Osteoblast (primary cell): Measurements from ENCODE around the gene EPS8L2. TPM values are rescaled to one million over a fixed set of nuclear protein-coding genes. Genes with fewer than 3 reads are reported as not detected.
A peak's percentile ranks its signal among the peaks of the same experiment; 100 is the strongest.

Source experiments
- DNase-seq: peaks from one replicate; pipeline ENCODE4 v3.0.0; 2011; ENCODE audit warnings: low spot score, mixed read lengths; ENCODE audit not compliant: insufficient read length; ENCODE audit errors: missing footprints
- H2AFZ ChIP-seq: 2 replicates; pipeline ENCODE4 v1.6.0; 2011; ENCODE audit warnings: mild to moderate bottlenecking, low read length
- H3K27ac ChIP-seq: 2 replicates; pipeline ENCODE4 v1.5.1; 2011; ENCODE audit warnings: mild to moderate bottlenecking, low read depth, low read length, moderate library complexity
- H3K27me3 ChIP-seq: 2 replicates; pipeline ENCODE4 v1.6.0; 2012; ENCODE audit warnings: mild to moderate bottlenecking, control low read depth, inconsistent platforms, low read length, moderate library complexity; ENCODE audit not compliant: insufficient read depth
- H3K36me3 ChIP-seq: 2 replicates; pipeline ENCODE4 v1.5.1; 2011; ENCODE audit warnings: mild to moderate bottlenecking, low read length, control low read depth, moderate library complexity; ENCODE audit not compliant: insufficient read depth
- H3K4me1 ChIP-seq: 2 replicates; pipeline ENCODE4 v1.5.1; 2011; ENCODE audit warnings: mild to moderate bottlenecking, low read length, control low read depth, moderate library complexity; ENCODE audit not compliant: insufficient read depth
- H3K4me2 ChIP-seq: 2 replicates; pipeline ENCODE4 v1.6.0; 2011; ENCODE audit warnings: mild to moderate bottlenecking, low read length; ENCODE audit not compliant: insufficient read depth
- H3K4me3 ChIP-seq: fragments of 200-600 bp; sonication (generic); 3 replicates; pipeline ENCODE4 v1.5.1; 2012; ENCODE audit warnings: mild to moderate bottlenecking, low read length, inconsistent platforms; ENCODE audit not compliant: insufficient read depth
- H3K79me2 ChIP-seq: 2 replicates; pipeline ENCODE4 v1.6.0; 2012; ENCODE audit warnings: mild to moderate bottlenecking, low read length, control low read depth, inconsistent platforms; ENCODE audit not compliant: insufficient read depth
- H3K9me3 ChIP-seq: 2 replicates; pipeline ENCODE4 v1.5.1; 2011; ENCODE audit warnings: low read depth, low read length, control low read depth
- H4K20me1 ChIP-seq: 2 replicates; pipeline ENCODE4 v1.6.0; 2012; ENCODE audit warnings: mild to moderate bottlenecking, low read length, control low read depth; ENCODE audit not compliant: insufficient read depth
- total RNA-seq: library from RNA; depleted of rRNA; stranded (reverse); fragments of >200 nt; gene quantifications from 2 replicates; pipeline ENCODE4 v1.2.3, GENCODE V29; 2012
- TF ChIP-seq, protein P1 (sequence below): IDR thresholded peaks from 2 replicates; pipeline ENCODE4 v1.5.1; 2011; ENCODE audit warnings: mild to moderate bottlenecking, low read depth, low read length, moderate library complexity; ENCODE audit errors: extremely low read depth

The EPS8L2 gene
- total RNA-seq, 1 donor: 29.7 TPM

DNA sequence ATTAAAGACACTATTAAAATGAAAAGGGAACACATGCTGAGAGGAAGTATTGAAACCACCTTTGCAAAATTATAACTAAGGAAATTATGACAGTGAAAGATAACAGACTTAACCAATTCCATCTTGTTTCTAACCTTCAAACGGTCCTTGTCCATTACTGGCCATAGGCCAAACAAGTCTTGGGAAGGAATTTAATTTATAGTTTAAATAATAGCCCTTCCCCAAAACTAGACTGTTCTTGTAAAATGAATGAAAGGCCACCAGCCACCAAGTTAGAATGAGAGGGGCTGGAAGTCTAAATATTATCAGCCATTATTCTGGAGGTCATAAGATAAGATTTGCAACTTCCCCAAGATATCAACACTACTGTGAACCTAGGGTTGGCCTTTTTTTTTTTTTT is 39.4 kb downstream of the EPS8L2 start:
- Histone ChIP-seq H3K9me3 (no peaks in the 10 kb centered on the region), H4K20me1 (peaks cover 12% of the 10 kb centered on the region), H3K27me3 (no peaks in the 10 kb centered on the region), H3K4me1 (peaks cover 25% of the 10 kb centered on the region), H3K4me3 (no peak overlapping the region), H3K79me2 (peaks cover 32% of the 10 kb centered on the region), H3K36me3 (no peaks in the 10 kb centered on the region), H2AFZ (no peak overlapping the region), H3K4me2 (no peak overlapping the region), H3K27ac (no peak overlapping the region)
- TF ChIP-seq, protein P1, sequence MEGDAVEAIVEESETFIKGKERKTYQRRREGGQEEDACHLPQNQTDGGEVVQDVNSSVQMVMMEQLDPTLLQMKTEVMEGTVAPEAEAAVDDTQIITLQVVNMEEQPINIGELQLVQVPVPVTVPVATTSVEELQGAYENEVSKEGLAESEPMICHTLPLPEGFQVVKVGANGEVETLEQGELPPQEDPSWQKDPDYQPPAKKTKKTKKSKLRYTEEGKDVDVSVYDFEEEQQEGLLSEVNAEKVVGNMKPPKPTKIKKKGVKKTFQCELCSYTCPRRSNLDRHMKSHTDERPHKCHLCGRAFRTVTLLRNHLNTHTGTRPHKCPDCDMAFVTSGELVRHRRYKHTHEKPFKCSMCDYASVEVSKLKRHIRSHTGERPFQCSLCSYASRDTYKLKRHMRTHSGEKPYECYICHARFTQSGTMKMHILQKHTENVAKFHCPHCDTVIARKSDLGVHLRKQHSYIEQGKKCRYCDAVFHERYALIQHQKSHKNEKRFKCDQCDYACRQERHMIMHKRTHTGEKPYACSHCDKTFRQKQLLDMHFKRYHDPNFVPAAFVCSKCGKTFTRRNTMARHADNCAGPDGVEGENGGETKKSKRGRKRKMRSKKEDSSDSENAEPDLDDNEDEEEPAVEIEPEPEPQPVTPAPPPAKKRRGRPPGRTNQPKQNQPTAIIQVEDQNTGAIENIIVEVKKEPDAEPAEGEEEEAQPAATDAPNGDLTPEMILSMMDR: no peak
- DNase-seq: peak; percentile 8

DNA sequence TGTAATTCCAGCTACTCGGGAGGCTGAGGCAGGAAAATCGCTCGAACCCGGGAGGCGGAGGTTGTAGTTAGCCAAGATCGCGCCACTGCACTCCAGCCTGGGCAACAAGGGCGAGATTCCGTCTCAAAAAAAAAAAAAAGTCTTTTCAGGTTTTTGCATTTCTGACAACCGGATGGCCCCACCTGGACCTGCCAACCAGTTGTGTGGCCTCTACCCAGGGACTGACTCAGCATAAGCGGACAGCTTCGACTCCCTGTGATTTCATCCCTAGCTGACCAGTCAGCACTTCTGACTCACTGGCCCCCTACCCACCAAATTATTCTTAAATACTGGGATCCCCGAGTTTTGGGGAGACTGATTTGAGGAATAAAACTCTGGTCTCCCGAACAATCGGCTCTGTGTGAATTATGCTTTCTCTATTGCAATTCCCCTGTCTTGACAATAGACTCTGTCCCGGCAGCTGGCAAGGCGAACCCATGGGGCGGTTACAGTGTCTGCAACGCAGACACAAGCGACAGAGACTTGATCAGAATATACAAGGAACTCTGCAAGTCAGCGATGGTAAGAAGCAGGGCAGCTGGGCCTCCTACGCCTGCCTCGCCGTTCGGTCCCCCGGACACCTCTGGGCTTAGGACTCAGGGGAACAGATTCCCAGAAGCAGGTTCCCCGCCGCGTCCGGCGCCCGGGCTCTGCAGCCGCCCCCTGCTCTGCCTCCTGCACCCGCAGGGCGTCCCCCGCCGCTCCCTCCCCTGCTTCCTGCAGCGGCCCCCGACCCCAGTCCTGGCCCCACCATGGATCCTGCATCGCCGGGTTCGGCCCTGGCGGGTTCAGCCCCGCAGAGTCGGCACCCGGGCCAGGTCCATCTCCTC is 40.5 kb downstream of the EPS8L2 start:
- Histone ChIP-seq H3K27me3 (no peaks in the 10 kb centered on the region), H3K9me3 (no peaks in the 10 kb centered on the region), H3K4me1 (peaks cover 25% of the 10 kb centered on the region), H3K79me2 (peaks cover 43% of the 10 kb centered on the region), H2AFZ (peak overlapping the region; percentile 88), H3K36me3 (no peaks in the 10 kb centered on the region), H4K20me1 (peaks cover 16% of the 10 kb centered on the region), H3K4me2 (peak overlapping the region; percentile 97), H3K27ac (no peak overlapping the region), H3K4me3 (peak overlapping the region; percentile 90)
- DNase-seq: peak; percentile 60
- TF ChIP-seq, protein P1: no peak

DNA sequence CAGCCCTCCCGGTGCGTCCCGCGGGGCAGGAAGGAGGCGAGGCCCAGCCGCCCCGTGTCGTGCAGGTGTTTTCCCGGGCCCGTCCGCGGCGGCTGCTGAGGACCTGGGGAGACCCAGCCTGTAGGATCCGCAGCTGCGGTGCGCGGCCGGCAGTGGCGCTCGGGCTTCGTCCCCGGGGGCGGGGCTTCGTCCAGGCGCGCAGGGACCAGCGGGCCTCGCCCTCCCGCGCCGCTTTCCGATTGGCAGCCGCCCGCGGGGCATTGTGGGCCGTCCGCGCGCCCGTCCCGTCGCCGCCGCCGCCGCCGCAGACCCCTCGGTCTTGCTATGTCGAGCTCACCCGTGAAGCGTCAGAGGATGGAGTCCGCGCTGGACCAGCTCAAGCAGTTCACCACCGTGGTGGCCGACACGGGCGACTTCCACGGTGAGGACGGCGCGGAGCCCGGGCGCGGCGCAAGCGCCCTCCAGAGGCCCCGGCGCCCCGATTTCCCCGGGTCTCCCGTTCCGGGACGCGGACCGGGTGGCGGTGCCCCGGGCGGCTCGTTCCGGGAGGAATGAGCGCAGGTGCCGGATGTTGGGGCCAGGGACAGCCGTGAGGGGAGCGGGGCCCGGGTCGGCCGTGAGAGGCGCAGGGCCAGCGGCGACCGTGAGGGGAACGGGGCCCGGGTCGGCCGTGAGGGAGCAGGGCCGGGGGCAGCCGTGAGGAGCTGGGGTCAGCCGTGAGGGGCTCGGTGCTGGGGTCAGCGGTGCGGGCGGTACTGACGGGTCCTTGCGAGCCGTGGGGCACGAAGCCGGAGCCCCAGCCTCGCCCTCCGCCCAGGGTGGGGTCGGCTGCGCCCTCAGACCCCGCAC is 41.4 kb downstream of the EPS8L2 start, which contains the start of gene TALDO1:
TALDO1 (plus strand) TSS at position 307 of the 849 bp plus-strand sequence; CDS start at position 325, 18 bp downstream.
- TF ChIP-seq, protein P1: no peak

More for the DNA sequence above, 41.4 kb downstream of the EPS8L2 start, which contains the start of gene TALDO1:
- Histone ChIP-seq H3K79me2 (peaks cover 50% of the 10 kb centered on the region), H4K20me1 (peaks cover 20% of the 10 kb centered on the region), H3K9me3 (no peaks in the 10 kb centered on the region), H3K4me1 (peaks cover 25% of the 10 kb centered on the region), H3K4me2 (peak within 1 kb of the TSS; percentile 97), H3K36me3 (peaks cover 3% of the 10 kb centered on the region), H2AFZ (peak within 1 kb of the TSS; percentile 88), H3K4me3 (peak within 1 kb of the TSS; percentile 90), H3K27me3 (no peaks in the 10 kb centered on the region), H3K27ac (peak within 1 kb of the TSS; percentile 93)
- DNase-seq: peak; percentile 99
